Measurements from ENCODE around the gene PMEL. TPM values are rescaled to one million over a fixed set of nuclear protein-coding genes. Genes with fewer than 3 reads are reported as not detected.
A peak's percentile ranks its signal among the peaks of the same experiment; 100 is the strongest.
"Not testable (repeated sequence)": the region's sequence is repeated elsewhere in the genome, so short reads cannot be mapped to it uniquely, and the experiment has no call there.

Gene PMEL
- total and polyA plus RNA-seq, 8 donors: 0.99 to 3.8 (median 2.6) TPM

- Histone ChIP-seq H3K27me3 (no peaks in the 10 kb centered on the region), H3K9me3 (no peaks in the 10 kb centered on the region), H3K27ac (no peak overlapping the region), H3K36me3 (peaks cover 0 to 30% of the 10 kb centered on the region in 2 donors), H3K4me3 (no peak overlapping the region), H3K4me1 (peaks cover 6 to 33% of the 10 kb centered on the region in 2 donors)
- DNase-seq: no peak
- no peak for TF ChIP-seq CTCF (IDR thresholded peaks at IDR 0.05)
- ATAC-seq: no peak
- intact Hi-C loops (cut with DNase I): loop anchor here in 1 of 2 donors (10.0 kb wide), 1 partner anchor 87 kb away; no protein-coding TSS in a partner anchor
Measured at GRCh38 chr12:55922126-55922525, 43.7 kb downstream of the PMEL start.

- H3K4me3 ChIP-seq; H3K27ac ChIP-seq; H3K9me3 ChIP-seq; H3K27me3 ChIP-seq; DNase-seq; intact Hi-C loops (cut with DNase I): not testable (repeated sequence)
- peaks cover 0 to 32% of the 10 kb centered on the region in 2 donors for H3K36me3 ChIP-seq
- H3K4me1 ChIP-seq: peaks cover 5 to 45% of the 10 kb centered on the region in 2 donors
- ATAC-seq: peak; percentile 51
Measured at GRCh38 chr12:55919032-55919431, 46.8 kb downstream of the PMEL start.

- intact Hi-C loops (cut with DNase I): no loop called here
- no peaks in the 10 kb centered on the region for H3K27me3 ChIP-seq
- ATAC-seq (no peak), DNase-seq (no peak)
- no peak for TF ChIP-seq CTCF (IDR thresholded peaks at IDR 0.05)
- peaks cover 5 to 30% of the 10 kb centered on the region in 2 donors for H3K4me1 ChIP-seq
- peaks cover 0 to 25% of the 10 kb centered on the region in 2 donors for H3K36me3 ChIP-seq
- H3K4me3 ChIP-seq: no peak overlapping the region
- no peaks in the 10 kb centered on the region for H3K9me3 ChIP-seq
- H3K27ac ChIP-seq: no peak overlapping the region
Measured at GRCh38 chr12:55915482-55915859, 50.4 kb downstream of the PMEL start.

GRCh38 chr12:55912908-55913307 lies 52.9 kb downstream of the PMEL start:
- Histone ChIP-seq H3K27ac (no peak overlapping the region), H3K4me1 (peaks cover 5 to 41% of the 10 kb centered on the region in 2 donors), H3K9me3 (no peaks in the 10 kb centered on the region), H3K4me3 (no peak overlapping the region), H3K36me3 (peaks cover 0 to 25% of the 10 kb centered on the region in 2 donors), H3K27me3 (no peaks in the 10 kb centered on the region)
- peak; percentile 80 for ATAC-seq
- DNase-seq: no peak
- intact Hi-C loops (cut with DNase I): no loop called here
- no peak for TF ChIP-seq CTCF (IDR thresholded peaks at IDR 0.05)

- Histone ChIP-seq H3K9me3 (no peaks in the 10 kb centered on the region), H3K4me3 (no peak overlapping the region), H3K36me3 (peaks cover 0 to 23% of the 10 kb centered on the region in 2 donors), H3K27ac (peak overlapping the region; percentile 24 to 38), H3K4me1 (peaks cover 2 to 15% of the 10 kb centered on the region in 2 donors), H3K27me3 (no peaks in the 10 kb centered on the region)
- intact Hi-C loops (cut with DNase I): no loop called here
- no peak for DNase-seq
- no peak for TF ChIP-seq CTCF (IDR thresholded peaks at IDR 0.05)
- ATAC-seq: no peak
Measured at GRCh38 chr12:55909513-55909884, 56.3 kb downstream of the PMEL start.
